Panc1 (cell line): ENCODE data around the gene TSSK6.

ENCODE experiments used
- CTCF ChIP-seq: fragments of 450-650 bp; IDR thresholded peaks from 2 replicates; pipeline ENCODE4 v1.5.1; 2017; ENCODE audit warnings: mild to moderate bottlenecking
- REST ChIP-seq, 2 experiments: IDR thresholded peaks; 2 replicates each; pipeline ENCODE4 v1.6.1; 2011 to 2012; ENCODE audit warnings: low read depth in 2 of 2, control low read depth in 1 of 2, low read length in 1 of 2, mild to moderate bottlenecking in 1 of 2, moderate library complexity in 1 of 2; ENCODE audit not compliant: insufficient read depth in 1 of 2

DNA sequence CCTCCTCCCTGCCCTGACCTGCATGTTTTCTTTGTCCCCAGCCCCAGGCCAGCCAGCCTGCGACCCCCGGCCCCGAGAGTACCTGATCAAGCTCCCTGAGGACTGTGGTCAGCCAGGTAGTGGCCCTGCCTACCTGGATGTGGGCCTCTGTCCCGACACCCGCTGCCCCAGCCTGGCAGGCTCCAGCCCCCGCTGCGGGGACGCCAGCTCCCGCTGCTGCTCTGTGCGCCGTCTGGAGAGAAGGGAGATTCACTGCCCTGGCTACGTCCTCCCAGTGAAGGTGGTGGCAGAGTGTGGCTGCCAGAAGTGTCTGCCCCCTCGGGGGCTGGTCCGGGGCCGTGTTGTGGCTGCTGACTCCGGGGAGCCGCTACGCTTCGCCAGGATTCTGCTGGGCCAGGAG lies 28.3 kb upstream of the TSSK6 start:
- TF ChIP-seq CTCF (no peak), REST (IDR thresholded peaks at IDR 0.05; ENCODE audit: insufficient read depth in 1 of 2, low read depth in 2 of 2, low read length in 1 of 2) (no peak)
